MCF 10A (cell line): ENCODE measurements around the gene CHRM2. TPM values are rescaled to one million over a fixed set of nuclear protein-coding genes. Genes with fewer than 3 reads are reported as not detected.

Source experiments
- BruUV-seq: library from RNA; stranded (reverse); fragments of 400-500 nt; replicated peaks from 2 replicates; lab custom pipeline; 2021; lab: Mats Ljungman, UMichigan
- CTCF ChIA-PET: fragments of 300-600 bp; sonication (Branson Sonifier 250); formaldehyde crosslinking; extraction: SDS; loops from one replicate; lab custom pipeline; 2021; ENCODE audit warnings: antibody characterized with exemption, inconsistent platforms; lab: Yijun Ruan, JAX
- POLR2A ChIA-PET: fragments of 300-600, 350-650 bp; sonication (Branson Sonifier 250); formaldehyde crosslinking; extraction: SDS; loops from one replicate; lab custom pipeline; 2020; ENCODE audit warnings: antibody characterized with exemption, inconsistent platforms; lab: Yijun Ruan, JAX
- DNase-seq: peaks from one replicate; pipeline ENCODE4 v3.0.0-alpha.2; 2018; ENCODE audit not compliant: unreplicated experiment
- H3K27ac Mint-ChIP-seq: one replicate; pipeline ENCODE4 v1.8.0; 2022; ENCODE audit warnings: mild to moderate bottlenecking, low read depth, mixed read lengths; ENCODE audit not compliant: unreplicated experiment
- H3K27me3 Mint-ChIP-seq: one replicate; pipeline ENCODE4 v1.8.0; 2022; ENCODE audit warnings: mixed read lengths; ENCODE audit not compliant: insufficient read depth, unreplicated experiment
- H3K36me3 Mint-ChIP-seq: one replicate; pipeline ENCODE4 v1.8.0; 2022; ENCODE audit warnings: mild to moderate bottlenecking, moderate library complexity, mixed read lengths; ENCODE audit not compliant: insufficient read depth, unreplicated experiment
- H3K4me1 Mint-ChIP-seq: one replicate; pipeline ENCODE4 v1.8.0; 2022; ENCODE audit warnings: mixed read lengths; ENCODE audit not compliant: insufficient read depth, unreplicated experiment
- H3K4me3 Mint-ChIP-seq: one replicate; pipeline ENCODE4 v1.8.0; 2022; ENCODE audit warnings: mild to moderate bottlenecking, moderate library complexity, mixed read lengths; ENCODE audit not compliant: unreplicated experiment
- H3K9me3 Mint-ChIP-seq: one replicate; pipeline ENCODE4 v1.8.0; 2022; ENCODE audit warnings: mixed read lengths; ENCODE audit not compliant: unreplicated experiment
- CTCF ChIP-seq: fragments of 200-600 bp; IDR thresholded peaks from one replicate; pipeline ENCODE4 v1.8.0; 2022; ENCODE audit warnings: antibody characterized with exemption, mild to moderate bottlenecking; ENCODE audit not compliant: unreplicated experiment
- intact Hi-C: fragments of 100-400 bp; cut with micrococcal nuclease; formaldehyde crosslinking; loops from 2 replicates; pipeline ENCODE4 v1.14.1; 2022
- total RNA-seq: library from RNA; stranded (reverse); gene quantifications from 2 replicates; pipeline ENCODE4 v1.2.3, GENCODE V29; 2022

CHRM2 gene
- total RNA-seq, 1 experiment from 2014 or later, result not detected

- H3K27me3 Mint-ChIP-seq, result peaks cover 11% of the 10 kb centered on the region
- H3K9me3 Mint-ChIP-seq, result peaks cover 4% of the 10 kb centered on the region
- TF ChIP-seq CTCF, result no peak
- BruUV-seq, result no TSS peak
- no peak overlapping the region for H3K27ac Mint-ChIP-seq
- ChIA-PET CTCF (no interaction called here), POLR2A (no interaction called here)
- intact Hi-C loops, result no loop called here
- H3K4me1 Mint-ChIP-seq, result no peaks in the 10 kb centered on the region
- DNase-seq, result no peak
- H3K4me3 Mint-ChIP-seq, result no peak overlapping the region
- H3K36me3 Mint-ChIP-seq, result no peaks in the 10 kb centered on the region
Observed at GRCh38 chr7:136964347-136964746, 95.9 kb downstream of the CHRM2 start.

GRCh38 chr7:136966825-136967224 is 98.4 kb downstream of the CHRM2 start:
- DNase-seq, result no peak
- intact Hi-C loops, result no loop called here

GRCh38 chr7:136969761-136970160 is 101.3 kb downstream of the CHRM2 start:
- intact Hi-C loops, result no loop called here
- DNase-seq, result no peak
- no peaks in the 10 kb centered on the region for H3K27me3 Mint-ChIP-seq
- H3K4me3 Mint-ChIP-seq, result no peak overlapping the region
- no peak overlapping the region for H3K27ac Mint-ChIP-seq
- H3K4me1 Mint-ChIP-seq, result no peaks in the 10 kb centered on the region
- peaks cover 19% of the 10 kb centered on the region for H3K9me3 Mint-ChIP-seq
- CTCF ChIA-PET, result no interaction called here
- BruUV-seq, result no TSS peak
- no peak for TF ChIP-seq CTCF
- peaks cover 2% of the 10 kb centered on the region for H3K36me3 Mint-ChIP-seq
- POLR2A ChIA-PET, result interaction anchor here (0.6 kb wide), 1 partner anchor 29 kb away, joined by 3 read pairs; no protein-coding TSS in a partner anchor

More at GRCh38 chr7:136966825-136967224, 98.4 kb downstream of the CHRM2 start:
- ChIA-PET CTCF (interaction anchor here (0.6 kb wide), 1 partner anchor 25 kb away, joined by 3 read pairs; no protein-coding TSS in a partner anchor), POLR2A (no interaction called here)
- Mint-ChIP-seq H3K4me3 (no peak overlapping the region), H3K9me3 (peaks cover 12% of the 10 kb centered on the region), H3K4me1 (no peaks in the 10 kb centered on the region), H3K27me3 (peaks cover 11% of the 10 kb centered on the region), H3K27ac (no peak overlapping the region), H3K36me3 (no peaks in the 10 kb centered on the region)
- no TSS peak for BruUV-seq
- TF ChIP-seq CTCF, result no peak

GRCh38 chr7:136971776-136972175 is 103.3 kb downstream of the CHRM2 start:
- Mint-ChIP-seq H3K36me3 (peaks cover 6% of the 10 kb centered on the region), H3K27me3 (no peaks in the 10 kb centered on the region), H3K4me1 (no peaks in the 10 kb centered on the region), H3K9me3 (peaks cover 19% of the 10 kb centered on the region), H3K27ac (no peak overlapping the region), H3K4me3 (no peak overlapping the region)
- no TSS peak for BruUV-seq
- DNase-seq, result no peak
- ChIA-PET POLR2A (no interaction called here), CTCF (no interaction called here)
- intact Hi-C loops, result no loop called here
- no peak for TF ChIP-seq CTCF
